Epithelial cell of esophagus (primary cell): ENCODE measurements around the gene MAPK8IP2.

Experiments used
- DNase-seq: peaks from one replicate; pipeline ENCODE4 v3.0.0; 2010; ENCODE audit warnings: low read depth
- H3K4me3 ChIP-seq: 2 replicates; pipeline ENCODE4 v1.5.1; 2011; ENCODE audit warnings: mild to moderate bottlenecking, low read length, control low read depth
- CTCF ChIP-seq: IDR thresholded peaks from 2 replicates; pipeline ENCODE4 v1.5.1; 2011; ENCODE audit warnings: low read depth, mild to moderate bottlenecking, low read length, control low read depth, inconsistent platforms; ENCODE audit not compliant: insufficient read depth; ENCODE audit errors: missing control alignments

MAPK8IP2 gene

DNA sequence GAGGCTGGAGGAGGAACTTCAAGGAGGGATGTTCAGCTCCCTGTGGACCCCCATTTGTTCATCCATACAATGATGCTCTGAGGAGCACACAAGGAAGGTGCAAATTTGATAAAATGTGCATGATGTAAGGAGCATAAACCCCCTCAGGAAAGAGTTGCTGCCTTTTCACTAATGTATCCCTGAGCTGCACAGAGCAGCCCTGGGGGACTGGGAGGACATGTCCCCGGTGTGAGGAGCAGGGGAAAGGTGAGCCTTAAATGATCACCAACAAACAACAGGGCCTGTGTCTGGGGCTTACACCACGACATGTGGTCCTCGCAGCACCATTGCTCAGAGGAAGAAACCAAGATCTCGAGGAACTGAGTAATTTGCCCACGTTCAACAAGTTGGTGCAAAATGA lies 3.5 kb upstream of the MAPK8IP2 start:
- H3K4me3 ChIP-seq = no peak overlapping the region
- TF ChIP-seq CTCF = no peak
- DNase-seq = no peak

DNA sequence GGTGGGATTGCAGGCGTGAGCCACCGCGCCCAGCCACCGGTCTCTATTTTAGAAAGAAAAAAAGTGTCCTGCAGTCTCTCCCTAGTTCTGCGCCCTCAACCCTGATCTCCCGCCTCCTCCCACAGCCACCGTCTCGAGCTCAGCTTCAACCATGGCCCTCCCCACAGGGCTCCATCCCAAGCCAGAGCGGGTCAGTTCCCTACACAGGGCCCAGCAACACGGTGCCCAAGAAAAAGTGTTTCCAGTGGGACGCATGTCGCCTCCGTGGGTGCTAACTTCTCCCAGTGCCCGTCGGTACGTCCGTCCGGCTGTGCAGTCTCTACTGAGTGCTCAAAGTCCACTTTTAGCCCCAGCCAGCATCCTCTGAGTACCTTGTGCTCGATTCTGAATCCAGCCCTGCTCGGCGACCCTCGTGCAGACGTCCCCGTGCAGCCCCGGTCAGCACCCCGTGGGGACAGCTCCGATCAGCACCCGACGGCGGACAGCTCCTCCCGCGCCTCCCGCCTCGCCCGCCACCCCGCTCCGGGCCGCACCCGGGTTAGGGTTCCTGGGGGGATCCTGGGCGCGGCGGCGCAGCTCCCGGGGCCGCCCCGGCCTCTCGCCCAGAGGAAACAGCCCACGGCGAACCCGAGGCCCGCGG lies 657 bp upstream of the MAPK8IP2 start:
- H3K4me3 ChIP-seq = no peak overlapping the region
- DNase-seq = peak; percentile 47
- no peak for TF ChIP-seq CTCF

- no peak for DNase-seq
- H3K4me3 ChIP-seq = no peak overlapping the region
- no peak for TF ChIP-seq CTCF
Measured at GRCh38 chr22:50600967-50601668, 525 bp downstream of the MAPK8IP2 start.

GRCh38 chr22:50601669-50602337 lies 1.2 kb downstream of the MAPK8IP2 start:
- DNase-seq = no peak
- no peak for TF ChIP-seq CTCF
- no peak overlapping the region for H3K4me3 ChIP-seq

- no peak overlapping the region for H3K4me3 ChIP-seq
- no peak for DNase-seq
Measured at GRCh38 chr22:50602338-50602700, 1.7 kb downstream of the MAPK8IP2 start.

GRCh38 chr22:50603511-50604255 lies 3.1 kb downstream of the MAPK8IP2 start:
- no peak overlapping the region for H3K4me3 ChIP-seq
- no peak for TF ChIP-seq CTCF
- peak; percentile 20 for DNase-seq

More at GRCh38 chr22:50602338-50602700, 1.7 kb downstream of the MAPK8IP2 start:
- no peak for TF ChIP-seq CTCF
